GM12875 (cell line): ENCODE measurements around the gene LMBR1.

Experiments
- H3K4me3 ChIP-seq: one replicate; pipeline ENCODE4 v1.5.1; 2011; ENCODE audit warnings: low read depth, low read length, control low read depth
- TF ChIP-seq, protein P1 (sequence below): IDR thresholded peaks from 2 replicates; pipeline ENCODE4 v1.5.1; 2011; ENCODE audit warnings: low read depth, mild to moderate bottlenecking, control low read depth, inconsistent platforms, low read length, moderate library complexity, borderline replicate concordance; ENCODE audit not compliant: insufficient read depth

Gene LMBR1

DNA sequence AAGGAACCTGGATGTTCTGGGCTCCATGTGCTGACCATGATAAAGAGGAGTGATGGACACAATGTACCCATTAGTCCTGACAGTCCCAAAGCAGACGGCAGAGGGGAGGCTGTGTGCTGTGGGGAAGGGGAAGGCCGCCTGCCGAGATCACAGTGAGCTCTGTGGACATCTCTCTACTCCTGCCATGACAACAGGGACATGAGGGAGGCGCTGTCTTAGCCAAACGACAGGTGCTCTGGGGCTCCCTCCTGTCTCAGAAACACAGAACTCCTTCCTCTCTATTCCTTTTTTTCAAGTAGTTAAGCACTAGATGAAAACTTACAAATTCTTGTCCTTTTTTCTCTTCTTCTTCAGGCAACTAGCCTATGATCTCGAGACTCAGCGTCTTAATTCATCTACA, 139.4 kb downstream of the LMBR1 start:
- TF ChIP-seq, protein P1, sequence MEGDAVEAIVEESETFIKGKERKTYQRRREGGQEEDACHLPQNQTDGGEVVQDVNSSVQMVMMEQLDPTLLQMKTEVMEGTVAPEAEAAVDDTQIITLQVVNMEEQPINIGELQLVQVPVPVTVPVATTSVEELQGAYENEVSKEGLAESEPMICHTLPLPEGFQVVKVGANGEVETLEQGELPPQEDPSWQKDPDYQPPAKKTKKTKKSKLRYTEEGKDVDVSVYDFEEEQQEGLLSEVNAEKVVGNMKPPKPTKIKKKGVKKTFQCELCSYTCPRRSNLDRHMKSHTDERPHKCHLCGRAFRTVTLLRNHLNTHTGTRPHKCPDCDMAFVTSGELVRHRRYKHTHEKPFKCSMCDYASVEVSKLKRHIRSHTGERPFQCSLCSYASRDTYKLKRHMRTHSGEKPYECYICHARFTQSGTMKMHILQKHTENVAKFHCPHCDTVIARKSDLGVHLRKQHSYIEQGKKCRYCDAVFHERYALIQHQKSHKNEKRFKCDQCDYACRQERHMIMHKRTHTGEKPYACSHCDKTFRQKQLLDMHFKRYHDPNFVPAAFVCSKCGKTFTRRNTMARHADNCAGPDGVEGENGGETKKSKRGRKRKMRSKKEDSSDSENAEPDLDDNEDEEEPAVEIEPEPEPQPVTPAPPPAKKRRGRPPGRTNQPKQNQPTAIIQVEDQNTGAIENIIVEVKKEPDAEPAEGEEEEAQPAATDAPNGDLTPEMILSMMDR, result no peak
- no peak overlapping the region for H3K4me3 ChIP-seq

DNA sequence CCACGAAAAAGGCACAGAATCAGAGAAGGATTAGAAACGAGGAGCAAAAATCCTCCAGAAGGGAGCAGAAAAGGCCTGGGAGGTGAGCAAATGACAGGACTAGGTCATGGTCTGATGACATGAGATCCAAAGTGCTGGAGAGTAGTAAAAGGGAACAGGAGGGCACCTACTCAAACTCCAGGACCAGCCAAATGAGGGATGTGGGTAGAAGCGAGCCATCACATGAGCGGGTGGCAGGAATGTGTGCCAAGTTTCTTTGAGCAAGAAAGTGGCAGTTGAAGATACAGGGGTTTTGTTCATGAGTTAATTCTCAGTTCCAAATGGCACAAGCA, 139.8 kb downstream of the LMBR1 start:
- H3K4me3 ChIP-seq, result no peak overlapping the region
- TF ChIP-seq, protein P1, result no peak

DNA sequence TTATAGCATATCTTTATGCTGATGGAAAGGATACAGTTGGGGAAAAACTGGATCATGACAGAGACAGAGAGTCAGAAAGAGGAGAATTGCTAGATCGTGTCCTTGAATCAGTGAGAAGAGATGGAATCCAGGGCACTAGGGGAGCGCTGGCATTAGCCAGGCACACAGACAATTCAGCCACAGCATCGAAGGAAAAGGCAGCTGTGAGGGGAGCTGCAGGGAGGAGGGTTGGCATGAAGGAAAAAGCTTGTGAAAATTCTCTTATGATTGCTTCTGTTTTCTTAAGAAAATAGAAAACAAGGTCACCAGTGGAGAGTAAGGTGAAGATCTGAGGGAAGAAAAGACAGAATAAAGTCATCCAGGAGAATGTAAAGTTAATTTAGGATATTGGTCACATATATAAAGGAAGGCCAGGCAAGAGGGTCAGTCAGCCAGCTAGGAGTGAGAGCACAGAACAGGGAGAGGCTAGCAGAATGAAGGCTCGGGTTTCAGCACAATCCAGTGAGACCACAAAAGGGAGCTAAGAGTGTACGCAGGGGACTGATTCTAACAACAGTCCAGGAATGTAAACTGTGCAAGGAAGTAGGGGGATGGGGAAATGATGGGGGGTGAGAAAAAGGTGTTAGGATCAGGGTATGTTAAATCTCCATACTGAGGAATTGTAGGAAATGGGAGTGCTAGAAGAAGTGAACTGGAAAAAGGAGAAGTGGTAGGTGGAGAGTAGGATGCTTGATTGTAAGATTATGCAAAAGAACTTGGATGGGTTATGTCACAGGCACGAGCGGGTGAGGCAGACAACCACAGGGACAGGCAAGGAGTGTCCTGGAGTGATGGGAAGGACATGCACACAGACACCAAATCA, 140.4 kb downstream of the LMBR1 start:
- TF ChIP-seq, protein P1, result no peak
- no peak overlapping the region for H3K4me3 ChIP-seq

DNA sequence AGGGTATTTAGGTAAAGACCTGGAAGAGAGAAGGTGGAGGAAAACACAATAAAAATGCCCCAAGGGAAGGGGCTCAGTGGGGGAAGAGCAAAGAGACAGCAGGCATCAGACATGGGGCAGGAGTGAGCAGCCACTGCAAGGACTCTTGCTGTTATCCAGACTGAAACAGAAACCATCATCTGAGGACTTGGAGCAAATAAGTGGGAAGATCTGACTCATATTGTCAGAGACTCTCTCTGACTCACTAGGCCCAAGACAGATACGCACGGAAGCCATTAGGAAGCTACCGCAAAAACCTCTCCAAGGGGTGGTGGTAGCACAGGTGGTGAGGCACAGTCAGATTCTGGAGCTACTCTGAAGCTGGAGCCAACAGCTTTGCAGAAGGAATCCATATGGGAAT, 141.7 kb downstream of the LMBR1 start:
- TF ChIP-seq, protein P1, result no peak
- H3K4me3 ChIP-seq, result no peak overlapping the region

DNA sequence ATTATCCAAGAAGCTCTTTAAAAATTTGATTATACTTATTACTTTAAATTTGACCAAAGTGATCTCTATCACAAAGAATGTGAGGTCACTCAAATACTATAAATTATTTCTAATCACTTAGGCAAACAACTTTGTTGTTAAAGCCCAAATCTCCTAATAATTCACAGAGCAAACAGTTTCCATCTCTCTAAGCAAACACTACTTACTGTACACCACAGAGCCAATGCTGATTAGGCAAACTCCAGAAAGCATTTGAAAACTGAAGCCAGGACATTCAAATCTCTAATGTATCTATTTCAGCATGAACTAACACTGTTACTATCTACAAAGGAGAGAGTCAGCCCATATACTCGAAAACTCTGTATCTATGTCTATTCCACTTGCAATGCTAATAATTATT, 145.3 kb downstream of the LMBR1 start:
- TF ChIP-seq, protein P1, result no peak

DNA sequence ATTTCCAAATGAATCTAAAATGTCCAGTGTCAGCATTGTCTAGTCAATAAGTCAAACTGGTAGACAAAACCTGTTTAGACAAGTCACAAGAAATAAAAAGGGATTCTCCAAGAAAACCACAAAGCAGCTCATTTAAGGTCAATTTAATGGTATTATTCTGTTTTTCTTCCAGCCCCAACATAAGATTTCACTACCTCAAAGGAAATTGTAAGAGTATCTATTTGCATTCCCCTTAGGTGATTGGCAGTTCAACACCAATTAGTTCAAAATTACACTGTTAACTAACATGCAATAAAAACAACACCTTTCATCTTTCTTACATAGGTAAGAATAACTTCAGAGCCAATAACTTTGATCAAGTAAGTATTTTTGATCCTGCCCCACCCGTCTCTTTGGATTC, 146.1 kb downstream of the LMBR1 start:
- no peak overlapping the region for H3K4me3 ChIP-seq
- TF ChIP-seq, protein P1, result no peak

More for the DNA sequence above, 145.3 kb downstream of the LMBR1 start:
- H3K4me3 ChIP-seq, result no peak overlapping the region

DNA sequence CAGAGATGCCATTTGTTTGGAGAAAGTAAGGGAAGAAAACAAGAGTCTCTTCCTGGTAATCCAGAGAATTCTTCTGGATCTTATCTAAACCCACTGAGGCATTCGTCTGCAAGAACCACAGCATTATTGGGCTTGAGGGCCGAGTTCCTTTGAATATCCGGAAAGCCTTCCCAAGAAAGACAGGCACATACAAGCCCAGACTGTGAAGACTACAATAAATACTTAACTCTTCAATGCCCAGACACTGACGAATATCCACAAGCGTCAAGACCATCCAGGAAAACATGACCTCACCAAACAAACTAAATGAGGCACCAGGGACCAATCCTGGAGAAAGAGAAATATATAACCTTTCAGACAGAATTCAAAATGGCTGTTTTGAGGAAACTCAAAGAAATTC, 153.4 kb downstream of the LMBR1 start:
- H3K4me3 ChIP-seq, result no peak overlapping the region
- TF ChIP-seq, protein P1, result no peak
